HG02678 (cell line): ENCODE results near the gene MCM7.
A peak's percentile ranks its signal among the peaks of the same experiment; 100 is the strongest.
"Not testable (repeated sequence)": the region's sequence is repeated elsewhere in the genome, so short reads cannot be mapped to it uniquely, and the experiment has no call there.

ENCODE experiments used
- ATAC-seq: cut with Tn5 transposase; IDR thresholded peaks from one replicate; pipeline ENCODE4 v1.9.1; 2021; ENCODE audit warnings: mild to moderate bottlenecking, moderate library complexity; ENCODE audit not compliant: unreplicated experiment

MCM7 gene

DNA sequence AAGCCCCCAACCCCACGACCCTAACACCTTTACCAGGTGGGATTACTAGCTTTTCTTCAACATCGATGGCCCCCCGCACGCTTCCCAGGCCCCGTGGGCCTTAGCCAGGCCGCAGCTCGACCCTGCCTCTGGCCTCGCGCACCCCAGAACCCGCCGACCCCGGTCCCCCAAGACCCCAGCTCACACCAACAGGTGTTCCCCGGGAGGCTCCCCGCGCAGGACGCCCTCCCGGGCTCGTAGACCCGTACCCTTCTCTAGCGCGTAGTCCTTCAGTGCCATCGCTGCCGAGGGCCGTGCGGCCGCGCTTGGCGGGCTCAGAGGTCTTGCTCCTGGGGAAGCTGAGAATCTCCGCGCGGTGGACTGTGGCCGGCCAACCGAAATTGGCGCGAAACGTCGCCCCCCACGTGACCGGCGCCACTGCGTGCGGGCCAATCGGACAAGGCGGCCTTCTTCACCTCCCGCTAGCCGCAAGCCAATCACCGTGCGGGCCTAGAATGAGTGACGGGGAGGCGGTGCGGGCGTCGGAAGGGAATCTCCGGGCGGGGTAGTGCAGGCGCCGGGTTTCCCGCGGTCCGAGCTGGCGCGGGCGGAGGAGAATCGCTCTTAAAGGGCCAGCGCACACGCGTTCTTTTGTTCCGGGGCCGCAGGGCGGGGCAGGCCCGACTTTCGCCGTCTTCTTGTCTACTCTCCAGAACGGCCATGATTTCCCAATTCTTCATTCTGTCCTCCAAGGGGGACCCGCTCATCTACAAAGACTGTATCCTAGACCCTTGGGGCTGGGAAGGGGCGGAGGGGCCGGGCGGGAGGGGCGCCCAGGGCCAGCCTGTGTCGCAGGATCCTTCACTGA is at the start of gene MCM7, which contains the start of gene AP4M1:
TSS of gene MCM7 (minus strand) at position 382 of the 847 bp plus-strand sequence. CDS start at position 279, 103 bp downstream.
TSS of gene AP4M1 (plus strand) at position 628 of the 847 bp plus-strand sequence. CDS start at position 700, 72 bp downstream.
- ATAC-seq = peak; percentile 85

DNA sequence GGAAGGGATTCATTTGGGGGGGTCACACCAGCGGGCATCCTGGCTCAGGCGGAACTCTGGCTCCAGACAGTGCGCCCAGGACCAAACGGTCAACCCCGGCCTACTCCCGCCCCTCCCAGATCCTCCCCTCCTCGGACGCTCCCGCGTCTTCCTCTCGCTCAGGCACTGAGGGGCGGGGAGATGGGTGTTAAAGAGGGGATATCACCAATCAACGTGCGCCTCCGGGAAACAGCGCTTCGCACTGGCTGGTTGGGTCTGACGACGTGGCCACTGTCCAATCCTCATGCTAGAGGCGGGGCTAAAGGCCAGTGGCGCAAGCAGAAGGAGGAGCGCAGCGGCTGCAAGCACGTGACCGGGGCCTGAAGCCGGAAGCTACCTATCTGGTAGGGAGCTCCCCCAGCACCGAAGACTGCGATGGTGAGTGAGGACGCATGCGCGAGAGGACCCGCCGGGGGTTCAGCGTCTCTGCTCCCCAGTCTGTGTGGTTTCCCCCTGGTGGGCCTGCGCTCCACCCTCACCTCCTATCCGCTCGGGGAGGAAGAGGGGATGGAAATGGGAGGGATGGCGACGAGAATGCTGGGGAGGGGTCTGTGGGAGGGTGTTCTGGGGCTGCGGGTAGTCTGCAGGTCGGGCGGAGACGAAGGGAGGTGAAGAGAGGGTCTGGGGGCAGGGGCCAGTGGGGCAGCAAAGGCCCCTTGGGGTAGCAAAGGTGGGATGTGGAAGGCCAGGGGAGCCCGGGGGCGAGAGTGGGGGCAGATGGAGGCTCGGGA is 47.5 kb upstream of the MCM7 start, which contains the start of gene LAMTOR4:
TSS of gene LAMTOR4 (plus strand) at position 360 of the 770 bp plus-strand sequence. CDS start at position 415, 55 bp downstream.
- ATAC-seq = peak; percentile 98

DNA sequence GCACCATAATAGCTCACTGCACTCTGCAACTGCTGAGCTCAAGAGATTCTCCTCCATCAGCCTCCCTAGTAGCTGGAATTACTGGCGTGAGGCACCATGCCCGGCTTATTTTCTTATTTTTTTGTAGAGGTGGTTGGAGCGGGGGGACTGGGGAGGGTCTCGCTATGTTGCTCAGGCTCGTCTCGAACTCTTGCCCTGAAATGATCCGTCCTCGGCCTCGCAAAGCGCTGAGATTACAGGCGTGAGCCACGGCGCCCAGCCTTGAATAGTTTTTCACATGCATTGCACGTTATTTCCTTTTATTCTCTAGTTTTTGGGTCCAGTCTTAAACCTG is 47.0 kb upstream of the MCM7 start:
- ATAC-seq = no peak

GRCh38 chr7:100147278-100147677 is 46.1 kb upstream of the MCM7 start:
- no peak for ATAC-seq

- not testable (repeated sequence) for ATAC-seq
Measured at GRCh38 chr7:100146350-100146749, 45.2 kb upstream of the MCM7 start.

DNA sequence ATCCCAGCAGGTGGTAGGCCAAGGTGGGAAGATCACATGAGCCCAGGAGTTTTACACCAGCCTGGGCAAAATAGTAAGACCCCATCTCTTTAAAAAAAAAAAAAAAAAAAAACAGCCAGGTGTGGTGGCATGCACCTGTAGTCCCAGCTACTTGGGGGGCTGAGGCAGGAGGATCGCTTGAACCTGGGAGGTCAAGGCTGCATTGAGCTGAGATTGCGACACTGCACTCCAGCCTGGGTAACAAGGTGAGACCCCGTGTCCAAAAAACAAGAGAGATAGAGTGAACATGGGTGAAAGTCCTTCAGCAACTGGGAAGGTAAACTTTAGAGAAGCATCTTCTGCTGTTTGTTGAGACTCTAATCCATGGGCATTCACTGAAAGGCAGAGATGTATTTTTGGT is 41.3 kb upstream of the MCM7 start:
- ATAC-seq = no peak

- no peak for ATAC-seq
Measured at GRCh38 chr7:100141555-100141949, 40.4 kb upstream of the MCM7 start.

DNA sequence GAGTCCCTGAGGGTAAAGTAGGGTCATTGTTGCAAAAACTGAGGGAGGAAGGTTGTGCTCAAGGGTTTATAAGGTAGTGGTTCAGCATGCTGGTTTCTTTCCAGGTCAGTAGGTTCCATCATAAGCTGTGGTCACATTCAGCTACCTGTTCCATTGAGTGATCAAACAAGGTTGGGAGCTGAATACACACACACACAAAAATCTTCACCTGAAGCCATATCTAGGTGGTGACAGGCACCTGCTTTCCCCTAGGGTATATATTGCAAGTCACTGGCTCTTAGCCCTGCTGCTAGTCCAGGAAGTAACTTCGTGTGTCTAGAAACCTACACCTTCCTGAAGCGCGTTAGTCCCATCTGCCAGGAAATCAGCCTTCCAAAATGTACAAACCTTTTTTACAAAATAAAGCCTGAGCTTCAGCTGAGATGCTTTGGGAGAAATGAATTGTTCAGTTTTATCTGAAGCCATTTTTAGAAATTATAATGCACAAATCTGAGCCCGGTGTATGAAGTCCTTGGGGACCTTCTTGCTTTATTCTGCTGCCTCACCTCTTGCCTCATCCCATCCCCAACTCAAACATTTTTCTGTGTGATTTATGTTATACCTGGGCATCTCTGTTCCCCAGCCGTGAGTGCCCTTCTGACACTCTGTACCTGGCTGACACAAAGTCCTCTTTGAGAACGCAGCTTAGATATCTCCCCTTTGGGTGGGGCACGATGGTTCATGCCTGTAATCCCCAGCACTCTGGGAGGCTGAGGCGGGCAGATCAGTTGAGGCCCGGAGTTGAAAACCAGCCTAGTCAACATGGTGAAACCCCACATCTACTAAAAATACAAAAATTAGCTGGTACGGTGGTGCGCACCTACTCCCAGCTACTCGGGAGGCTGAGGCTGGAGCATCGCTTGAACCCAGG is 36.9 kb upstream of the MCM7 start:
- ATAC-seq = no peak

GRCh38 chr7:100132697-100133151 is 31.5 kb upstream of the MCM7 start:
- peak; percentile 76 for ATAC-seq

GRCh38 chr7:100132126-100132525 is 30.9 kb upstream of the MCM7 start:
- no peak for ATAC-seq

DNA sequence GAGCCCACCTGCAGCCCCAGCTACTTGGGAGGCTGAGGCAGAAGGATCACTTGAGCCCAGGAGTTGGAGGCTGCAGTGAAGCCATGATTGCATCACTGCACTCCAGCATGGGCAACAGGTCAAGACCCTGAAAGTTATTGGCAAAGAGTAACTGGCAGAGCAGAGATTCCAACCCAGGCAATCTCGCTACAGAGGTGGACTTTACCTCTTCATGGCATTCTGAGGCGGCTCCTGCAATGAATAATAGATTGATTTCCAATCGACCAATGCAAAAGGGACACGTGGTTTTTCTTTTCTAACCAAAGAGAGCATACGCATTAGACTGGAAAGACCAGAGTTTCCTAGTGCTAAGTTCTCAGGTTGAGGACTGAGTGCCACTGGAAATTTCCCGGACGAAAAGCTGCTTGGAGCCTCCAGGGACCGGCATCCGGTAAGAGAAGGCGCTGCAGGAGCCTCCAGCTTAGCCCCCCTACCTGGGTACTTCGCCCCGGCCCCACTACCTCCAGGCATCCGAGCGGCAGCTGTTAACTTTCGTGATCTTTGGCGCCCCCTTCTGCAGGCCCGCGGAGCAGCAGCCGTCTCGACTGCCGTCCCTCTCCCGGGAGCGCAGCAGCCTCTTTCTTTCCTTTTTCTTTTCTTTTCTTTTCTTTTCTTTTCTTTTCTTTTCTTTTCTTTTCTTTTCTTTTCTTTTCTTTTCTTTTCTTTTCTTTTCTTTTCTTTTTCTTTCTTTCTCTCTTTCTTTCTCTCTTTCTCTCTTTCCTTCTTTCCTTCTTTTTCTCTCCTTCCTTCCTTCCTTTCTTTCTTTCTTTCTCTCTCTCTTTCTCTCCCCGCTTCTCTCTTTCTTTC is 29.6 kb upstream of the MCM7 start:
- no peak for ATAC-seq

GRCh38 chr7:100130220-100130607 is 29.0 kb upstream of the MCM7 start:
- ATAC-seq = not testable (repeated sequence)

GRCh38 chr7:100128637-100128963 is 27.4 kb upstream of the MCM7 start:
- no peak for ATAC-seq

- no peak for ATAC-seq
Measured at GRCh38 chr7:100127866-100128636, 26.9 kb upstream of the MCM7 start.

DNA sequence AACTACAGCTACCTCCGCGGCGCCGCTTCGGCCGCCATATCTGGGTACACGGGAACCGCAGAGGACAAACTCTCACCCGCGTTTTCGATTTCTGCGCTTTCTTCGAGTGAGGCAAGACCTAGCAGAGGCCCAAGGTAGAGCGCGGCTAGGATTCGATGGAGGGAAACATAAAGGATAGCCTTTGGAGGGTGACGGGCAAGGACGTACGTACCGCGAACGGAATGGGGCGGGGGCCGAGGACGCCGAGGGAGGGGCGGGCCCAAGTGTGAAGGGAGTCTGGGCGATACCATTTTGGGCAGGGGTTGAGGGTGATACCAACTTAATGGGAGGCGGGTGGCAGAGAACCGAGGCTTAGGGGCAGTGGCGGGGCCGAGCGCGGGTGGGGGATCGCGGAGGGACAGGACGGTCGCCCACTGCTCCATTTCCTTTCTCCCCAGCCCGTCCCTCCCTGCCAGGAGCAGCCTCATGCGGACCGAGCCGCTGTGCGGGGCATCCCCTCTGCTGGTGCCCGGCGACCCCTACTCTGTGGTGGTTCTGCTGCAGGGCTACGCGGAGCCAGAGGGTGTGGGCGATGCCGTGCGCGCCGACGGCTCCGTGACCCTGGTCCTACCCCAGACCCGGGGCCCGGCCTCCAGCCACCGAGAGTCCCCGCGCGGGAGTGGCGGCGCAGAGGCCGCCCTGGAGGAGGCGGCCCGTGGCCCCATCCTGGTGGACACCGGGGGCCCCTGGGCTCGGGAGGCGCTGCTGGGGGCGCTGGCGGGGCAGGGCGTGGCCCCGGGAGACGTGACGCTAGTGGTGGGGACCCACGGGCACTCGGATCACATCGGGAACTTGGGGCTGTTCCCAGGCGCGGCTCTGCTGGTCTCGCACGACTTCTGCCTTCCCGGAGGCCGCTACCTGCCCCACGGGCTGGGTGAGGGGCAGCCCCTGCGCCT is 26.0 kb upstream of the MCM7 start, which contains the start of gene MBLAC1:
TSS of gene MBLAC1 (plus strand) at position 37 of the 935 bp plus-strand sequence. CDS start at position 466, 429 bp downstream.
- ATAC-seq = peak; percentile 69

GRCh38 chr7:100126239-100126930 is 25.2 kb upstream of the MCM7 start:
- ATAC-seq = peak; percentile 15
